GM21381 (cell line): Measurements from ENCODE around the gene TFIP11.

Source experiments
- ATAC-seq: cut with Tn5 transposase; IDR thresholded peaks from one replicate; pipeline ENCODE4 v1.9.1; 2021; ENCODE audit warnings: mild to moderate bottlenecking, moderate library complexity; ENCODE audit not compliant: unreplicated experiment

Gene TFIP11

DNA sequence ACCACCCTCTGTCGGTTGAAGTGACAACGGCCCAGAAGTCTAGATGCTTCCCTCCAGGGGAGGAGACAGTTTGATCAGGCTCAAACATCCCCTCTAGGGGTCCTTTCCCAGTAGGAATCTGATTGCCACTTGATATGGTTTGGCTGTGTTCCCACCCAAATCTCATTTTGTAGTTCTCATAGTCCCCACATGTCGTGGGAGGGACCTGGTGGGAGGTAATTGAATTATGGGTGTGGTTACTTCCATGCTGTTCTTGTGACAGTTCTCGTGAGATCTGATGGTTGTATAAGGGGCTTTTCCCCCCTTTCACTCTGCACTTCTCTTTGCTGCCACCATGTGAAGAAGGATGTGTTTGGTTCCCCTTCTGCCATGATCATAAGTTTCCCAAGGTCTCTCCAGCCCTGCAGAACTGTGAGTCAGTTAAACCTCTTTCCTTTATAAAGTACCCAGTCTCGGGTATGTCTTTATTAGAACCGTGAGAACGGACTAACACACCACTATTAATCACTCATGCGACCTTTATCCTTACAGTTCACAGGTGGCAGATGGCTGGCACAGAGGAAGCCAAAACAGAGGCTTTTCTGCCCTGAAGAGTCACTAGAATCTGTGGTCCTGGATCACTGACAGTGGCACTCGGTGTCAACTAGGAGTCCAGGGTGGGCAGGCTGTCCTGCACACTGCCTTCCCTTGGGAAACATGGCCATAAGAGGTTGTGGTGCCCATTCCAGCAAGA, 61.7 kb downstream of the TFIP11 start:
- ATAC-seq, result no peak

DNA sequence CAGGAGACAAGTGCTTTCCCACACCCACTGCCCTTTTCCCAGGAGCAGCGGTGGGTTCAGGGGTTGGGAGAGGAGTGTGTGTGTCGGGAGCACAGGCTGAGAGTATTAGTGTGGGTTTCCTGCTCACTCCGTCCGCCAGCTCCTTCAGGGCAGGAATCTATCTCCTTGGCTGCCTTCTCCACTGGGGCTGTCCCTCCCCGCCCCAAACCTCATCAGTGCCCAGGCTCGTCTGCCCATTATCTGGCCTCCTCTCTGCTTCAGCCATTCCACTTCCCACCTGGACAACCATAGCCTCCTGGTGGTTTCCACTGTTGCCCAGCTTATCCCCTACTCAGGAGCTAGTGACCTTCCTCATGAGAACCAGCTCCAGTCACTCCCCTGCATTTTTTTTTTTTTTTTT, 63.3 kb downstream of the TFIP11 start:
- ATAC-seq, result no peak

DNA sequence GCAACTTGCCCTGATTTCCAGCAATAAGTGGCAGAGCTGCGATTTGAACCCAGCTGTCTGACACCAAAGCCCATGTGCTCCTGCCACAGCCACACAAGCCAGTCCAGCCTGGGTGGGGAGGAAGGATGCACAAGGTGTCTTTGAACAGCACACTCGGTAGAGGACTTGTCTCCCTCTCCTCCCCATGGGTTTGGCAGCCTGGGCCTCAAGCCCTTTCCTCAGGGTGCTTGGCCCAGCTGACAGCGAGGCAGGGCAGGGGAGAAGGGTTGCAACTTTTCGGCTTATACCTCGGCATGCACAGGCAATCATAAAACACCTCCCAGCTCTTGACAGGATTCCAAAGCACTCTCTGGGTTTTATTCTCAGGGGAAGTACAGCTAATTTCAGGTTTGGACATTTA, 63.9 kb downstream of the TFIP11 start:
- no peak for ATAC-seq

GRCh38 chr22:26447584-26448329, 64.5 kb downstream of the TFIP11 start:
- ATAC-seq, result no peak

GRCh38 chr22:26446808-26447515, 65.3 kb downstream of the TFIP11 start:
- ATAC-seq, result no peak

DNA sequence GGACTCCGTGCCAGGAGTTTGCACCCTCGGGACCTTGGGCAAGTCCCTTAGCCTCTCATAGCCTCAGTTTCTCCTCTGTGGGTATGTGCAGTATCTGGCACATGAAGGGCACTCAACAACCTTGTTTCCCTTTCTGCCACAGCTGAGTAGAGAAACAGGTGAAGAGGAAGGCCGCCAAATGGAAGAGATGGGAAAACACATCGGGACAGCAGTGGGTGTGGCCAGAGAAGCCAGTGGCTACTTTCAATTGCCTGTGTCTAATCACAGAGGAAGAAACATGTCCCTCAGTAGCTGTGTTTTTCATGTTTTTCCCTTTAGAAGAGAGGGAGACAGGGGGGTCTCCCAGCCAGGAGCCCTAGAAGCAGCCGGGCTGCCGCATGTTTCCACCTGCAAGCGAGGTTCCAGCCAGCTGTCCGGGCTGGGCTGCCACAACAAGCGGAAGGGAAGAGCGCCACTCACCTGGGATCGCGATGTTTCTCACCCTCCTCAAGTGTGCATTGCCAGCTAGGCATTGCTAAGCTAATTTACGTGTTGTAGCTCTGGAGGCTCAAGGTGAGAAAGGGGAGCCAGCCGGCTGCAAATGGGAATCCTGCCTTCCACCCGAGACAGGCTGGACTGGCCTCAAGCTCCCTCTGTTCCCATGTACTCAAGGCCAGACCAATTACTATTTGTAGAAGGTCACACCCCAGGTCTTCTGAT, 66.5 kb downstream of the TFIP11 start:
- ATAC-seq, result no peak

DNA sequence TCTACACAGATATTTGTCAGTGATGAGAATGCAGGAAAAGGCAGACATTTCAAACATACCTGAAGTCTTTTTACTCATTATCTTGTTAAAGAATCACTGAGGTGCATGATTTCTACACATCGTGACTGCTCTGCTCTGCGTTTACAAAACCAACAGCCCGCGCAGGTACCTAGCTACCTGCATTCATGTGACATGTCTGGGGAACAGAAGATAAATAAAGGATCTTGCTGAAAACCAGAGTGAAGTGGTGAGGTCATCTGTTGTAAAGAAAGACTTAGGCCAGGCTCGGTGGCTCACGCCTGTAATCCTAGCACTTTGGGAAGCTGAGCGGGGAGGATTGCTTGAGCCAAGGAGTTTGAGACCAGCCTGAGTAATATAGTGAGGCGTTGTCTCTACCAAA, 67.5 kb downstream of the TFIP11 start:
- no peak for ATAC-seq

GRCh38 chr22:26443901-26444690, 68.2 kb downstream of the TFIP11 start:
- ATAC-seq, result no peak

DNA sequence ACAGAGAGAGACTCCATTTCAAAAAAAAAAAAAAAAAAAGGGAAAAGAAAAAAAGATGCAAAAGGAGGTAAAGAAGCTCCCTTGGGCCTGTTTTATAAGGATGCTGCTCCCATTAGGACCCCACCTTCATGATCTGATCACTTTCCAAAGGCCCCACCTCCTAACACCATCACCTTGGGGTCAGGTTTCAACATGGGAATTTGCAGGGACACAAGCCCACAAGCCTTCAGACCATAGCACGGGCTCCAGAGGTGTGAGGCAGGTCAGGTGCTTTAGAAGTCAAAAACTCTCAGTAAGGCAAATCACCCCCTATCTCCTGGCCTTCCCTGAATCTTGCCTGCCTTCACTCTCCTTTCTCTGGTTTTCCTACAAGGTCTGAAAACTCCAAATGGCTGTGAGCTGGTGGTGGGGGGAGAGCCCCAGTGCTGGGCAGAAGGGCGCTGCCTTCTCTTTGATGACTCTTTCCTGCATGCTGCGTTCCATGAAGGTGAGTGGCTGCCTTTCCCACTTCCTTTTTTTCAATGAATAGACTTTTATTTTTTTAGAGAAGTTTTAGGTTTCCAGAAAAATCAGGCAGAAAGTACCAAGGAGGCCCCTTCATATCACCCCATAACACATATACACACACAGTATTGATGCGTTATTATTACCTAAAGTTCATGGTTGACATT, 70.1 kb downstream of the TFIP11 start:
- ATAC-seq, result no peak
